Stimulated activated CD4-positive, alpha-beta T cell treated with anti-CD3 and anti-CD28 coated beads, Interleukin-15, amount 100 ng/mL, for 48 hours (primary cell): ENCODE measurements around the gene ITFG1.

ENCODE experiments used
- DNase-seq, 2 donors: peaks; one replicate each; pipeline ENCODE4 v3.0.0-alpha.2; 2020; ENCODE audit warnings: low read depth in 2 of 2

The ITFG1 gene

GRCh38 chr16:47460711-47461597 is at the start of gene ITFG1, which contains the start of gene PHKB:
Gene ITFG1 (minus strand): TSS chr16:47461063. CDS start chr16:47461045, 18 bp downstream.
Gene PHKB (plus strand): TSS chr16:47461331. CDS start chr16:47461351, 20 bp downstream.
- peak; percentile 87 to 93 for DNase-seq

GRCh38 chr16:47507701-47508100 is 46.8 kb upstream of the ITFG1 start:
- no peak for DNase-seq

- no peak for DNase-seq
Observed at GRCh38 chr16:47506800-47507199, 45.9 kb upstream of the ITFG1 start.

- DNase-seq: no peak
Observed at GRCh38 chr16:47504599-47504998, 43.7 kb upstream of the ITFG1 start.

- DNase-seq: no peak
Observed at GRCh38 chr16:47503936-47504335, 43.1 kb upstream of the ITFG1 start.

GRCh38 chr16:47499700-47500264 is 38.9 kb upstream of the ITFG1 start:
- no peak for DNase-seq

- DNase-seq: no peak
Observed at GRCh38 chr16:47499080-47499699, 38.3 kb upstream of the ITFG1 start.

- no peak for DNase-seq
Observed at GRCh38 chr16:47493381-47494337, 32.8 kb upstream of the ITFG1 start.

GRCh38 chr16:47492428-47493377 is 31.8 kb upstream of the ITFG1 start:
- DNase-seq: no peak

- DNase-seq: no peak
Observed at GRCh38 chr16:47492036-47492427, 31.2 kb upstream of the ITFG1 start.

GRCh38 chr16:47490471-47490870 is 29.6 kb upstream of the ITFG1 start:
- DNase-seq: no peak

GRCh38 chr16:47488051-47488450 is 27.2 kb upstream of the ITFG1 start:
- no peak for DNase-seq

- no peak for DNase-seq
Observed at GRCh38 chr16:47486856-47487255, 26.0 kb upstream of the ITFG1 start.

- no peak for DNase-seq
Observed at GRCh38 chr16:47483616-47484015, 22.8 kb upstream of the ITFG1 start.

- no peak for DNase-seq
Observed at GRCh38 chr16:47481698-47482374, 21.0 kb upstream of the ITFG1 start.

GRCh38 chr16:47480410-47480809 is 19.5 kb upstream of the ITFG1 start:
- no peak for DNase-seq

- DNase-seq: no peak
Observed at GRCh38 chr16:47477679-47478078, 16.8 kb upstream of the ITFG1 start.

GRCh38 chr16:47476654-47477345 is 15.9 kb upstream of the ITFG1 start:
- DNase-seq: no peak

GRCh38 chr16:47475786-47476185 is 14.9 kb upstream of the ITFG1 start:
- no peak for DNase-seq
